ENCODE results near the gene C3orf33. TPM values are rescaled to one million over a fixed set of nuclear protein-coding genes. Genes with fewer than 3 reads are reported as not detected.
A peak's percentile ranks its signal among the peaks of the same experiment; 100 is the strongest.

C3orf33 gene
- total RNA-seq, 4 donors from 2014 or later = 1.5 to 3.7 TPM; not detected in 2

- H3K27ac ChIP-seq = no peak overlapping the region
- WGBS, 2 donors (ENCODE audit: low coverage in 1 of 2) = 47 to 64% methylated on average over 10 to 11 of the region's 11 CpGs
- peaks cover 0 to 4% (median 0%) of the 10 kb centered on the region in 4 donors for H3K4me1 ChIP-seq
- intact Hi-C loops (cut with DNase I; ENCODE audit: low total_unique reads) (no loop called here), in situ Hi-C loops (cut with MboI; ENCODE audit: low pct_ligation_motif_present in 1 of 4, low pct_unique_long_range_greater_than_20kb in 1 of 4, low sequenced_read_pairs in 3 of 4) (no loop called here)
- H3K27me3 ChIP-seq = no peaks in the 10 kb centered on the region
- no peaks in the 10 kb centered on the region for H3K9me3 ChIP-seq
- TF ChIP-seq CTCF (IDR thresholded peaks at IDR 0.05) = peak; percentile 13 to 36 (median 30)
- TF ChIP-seq EP300 (IDR thresholded peaks at IDR 0.05; ENCODE audit: low read depth) = no peak
- H3K36me3 ChIP-seq = no peaks in the 10 kb centered on the region
- DNase-seq = no peak
- no peak overlapping the region for H3K4me3 ChIP-seq
These were observed 52.9 kb downstream of the C3orf33 start for GRCh38 chr3:155753038-155753639.

GRCh38 chr3:155748611-155749365 is 57.3 kb downstream of the C3orf33 start:
- no peak for TF ChIP-seq EP300 (IDR thresholded peaks at IDR 0.05; ENCODE audit: low read depth)
- Histone ChIP-seq H3K36me3 (no peaks in the 10 kb centered on the region), H3K4me1 (peaks cover 0 to 21% (median 5%) of the 10 kb centered on the region in 4 donors), H3K4me3 (no peak overlapping the region), H3K27ac (no peak overlapping the region), H3K27me3 (peaks cover 6% of the 10 kb centered on the region), H3K9me3 (no peaks in the 10 kb centered on the region)
- in situ Hi-C loops (cut with MboI; ENCODE audit: low pct_ligation_motif_present in 1 of 4, low pct_unique_long_range_greater_than_20kb in 1 of 4, low sequenced_read_pairs in 3 of 4) = no loop called here
- no peak for DNase-seq
- WGBS, 2 donors (ENCODE audit: low coverage in 1 of 2) = 62 to 65% methylated on average over 8 of the region's 8 CpGs
- intact Hi-C loops (cut with DNase I; ENCODE audit: low total_unique reads) = no loop called here

- H3K4me3 ChIP-seq = no peak overlapping the region
- peaks cover 15% of the 10 kb centered on the region for H3K27me3 ChIP-seq
- intact Hi-C loops (cut with DNase I; ENCODE audit: low total_unique reads) = no loop called here
- 90 to 96% methylated on average over 3 of the region's 3 CpGs for WGBS, 2 donors (ENCODE audit: low coverage in 1 of 2)
- no peaks in the 10 kb centered on the region for H3K36me3 ChIP-seq
- H3K9me3 ChIP-seq = no peaks in the 10 kb centered on the region
- TF ChIP-seq CTCF (IDR thresholded peaks at IDR 0.05) = no peak
- TF ChIP-seq POLR2A (IDR thresholded peaks at IDR 0.05) = no peak
- TF ChIP-seq EP300 (IDR thresholded peaks at IDR 0.05; ENCODE audit: low read depth) = no peak
- TF ChIP-seq POLR2AphosphoS5 (IDR thresholded peaks at IDR 0.05) = no peak
- H3K27ac ChIP-seq = no peak overlapping the region
- peaks cover 0 to 29% (median 10%) of the 10 kb centered on the region in 4 donors for H3K4me1 ChIP-seq
- no peak for DNase-seq
- in situ Hi-C loops (cut with MboI; ENCODE audit: low pct_ligation_motif_present in 1 of 4, low pct_unique_long_range_greater_than_20kb in 1 of 4, low sequenced_read_pairs in 3 of 4) = no loop called here
These were observed 58.2 kb downstream of the C3orf33 start for GRCh38 chr3:155747946-155748290.

- 65 to 74% methylated on average over 1 to 2 of the region's 2 CpGs for WGBS, 2 donors (ENCODE audit: low coverage in 1 of 2)
- peaks cover 0 to 29% (median 13%) of the 10 kb centered on the region in 4 donors for H3K4me1 ChIP-seq
- in situ Hi-C loops (cut with MboI; ENCODE audit: low pct_ligation_motif_present in 1 of 4, low pct_unique_long_range_greater_than_20kb in 1 of 4, low sequenced_read_pairs in 3 of 4) = no loop called here
- H3K36me3 ChIP-seq = no peaks in the 10 kb centered on the region
- H3K4me3 ChIP-seq = no peak overlapping the region
- no peak for DNase-seq
- no peaks in the 10 kb centered on the region for H3K9me3 ChIP-seq
- intact Hi-C loops (cut with DNase I; ENCODE audit: low total_unique reads) = no loop called here
- no peak overlapping the region for H3K27ac ChIP-seq
- TF ChIP-seq POLR2A (IDR thresholded peaks at IDR 0.05) = no peak
- TF ChIP-seq POLR2AphosphoS5 (IDR thresholded peaks at IDR 0.05) = no peak
- no peak for TF ChIP-seq CTCF (IDR thresholded peaks at IDR 0.05)
- no peak for TF ChIP-seq EP300 (IDR thresholded peaks at IDR 0.05; ENCODE audit: low read depth)
- H3K27me3 ChIP-seq = peaks cover 15% of the 10 kb centered on the region
These were observed 58.7 kb downstream of the C3orf33 start for GRCh38 chr3:155747286-155747945.
